Ureter (tissue), 1 donor: ENCODE data around the gene DNAJC7. TPM values are rescaled to one million over a fixed set of nuclear protein-coding genes. Genes with fewer than 3 reads are reported as not detected.
"Not testable (repeated sequence)": the region's sequence is repeated elsewhere in the genome, so short reads cannot be mapped to it uniquely, and the experiment has no call there.

Experiments
- DNase-seq: peaks from one replicate; pipeline ENCODE4 v3.0.0-alpha.2; 2020; ENCODE audit warnings: low spot score
- total RNA-seq: library from RNA; stranded (reverse); gene quantifications from one replicate; pipeline ENCODE4 v1.2.4, GENCODE V29; 2023
- donor health status: DM: yes; HTN: yes; CAD: no.

Gene DNAJC7
- total RNA-seq, 1 donor from 2014 or later: 111 TPM

- no peak for DNase-seq
These were observed 60.0 kb downstream of the DNAJC7 start for GRCh38 chr17:41957031-41957868.

GRCh38 chr17:41956522-41956921 lies 60.7 kb downstream of the DNAJC7 start:
- DNase-seq: no peak

DNA sequence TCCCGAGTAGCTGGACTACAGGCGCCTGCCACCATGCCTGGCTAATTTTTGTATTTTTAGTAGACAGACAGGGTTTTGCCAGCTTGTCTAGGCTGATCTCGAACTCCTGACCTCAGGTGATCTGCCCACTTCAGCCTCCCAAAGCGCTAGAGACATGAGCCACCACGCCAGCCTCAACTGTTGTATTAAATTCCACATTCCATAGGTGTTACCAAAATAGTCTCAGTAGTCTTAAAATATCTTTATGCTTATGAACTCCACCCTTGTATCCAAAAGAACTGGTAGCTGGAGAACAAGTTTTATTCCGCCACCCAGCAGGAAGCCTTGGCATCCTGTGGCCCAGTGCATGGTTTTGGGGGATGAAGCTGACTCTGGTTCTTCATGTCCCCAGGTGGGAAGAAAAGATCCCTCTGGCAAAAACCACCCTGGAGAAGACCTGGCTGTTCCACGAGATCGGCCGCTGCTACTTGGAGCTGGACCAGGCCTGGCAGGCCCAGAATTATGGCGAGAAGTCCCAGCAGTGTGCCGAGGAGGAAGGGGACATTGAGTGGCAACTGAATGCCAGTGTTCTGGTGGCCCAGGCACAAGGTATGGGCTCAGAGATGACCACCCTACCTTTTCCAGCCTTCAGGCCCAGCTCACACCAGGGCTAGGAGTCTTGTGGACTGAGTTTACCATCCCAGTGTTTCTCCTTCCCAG lies 68.3 kb downstream of the DNAJC7 start:
- DNase-seq: no peak

GRCh38 chr17:41944943-41945342 lies 72.3 kb downstream of the DNAJC7 start:
- DNase-seq: no peak

GRCh38 chr17:41943492-41943891 lies 73.7 kb downstream of the DNAJC7 start:
- no peak for DNase-seq

DNA sequence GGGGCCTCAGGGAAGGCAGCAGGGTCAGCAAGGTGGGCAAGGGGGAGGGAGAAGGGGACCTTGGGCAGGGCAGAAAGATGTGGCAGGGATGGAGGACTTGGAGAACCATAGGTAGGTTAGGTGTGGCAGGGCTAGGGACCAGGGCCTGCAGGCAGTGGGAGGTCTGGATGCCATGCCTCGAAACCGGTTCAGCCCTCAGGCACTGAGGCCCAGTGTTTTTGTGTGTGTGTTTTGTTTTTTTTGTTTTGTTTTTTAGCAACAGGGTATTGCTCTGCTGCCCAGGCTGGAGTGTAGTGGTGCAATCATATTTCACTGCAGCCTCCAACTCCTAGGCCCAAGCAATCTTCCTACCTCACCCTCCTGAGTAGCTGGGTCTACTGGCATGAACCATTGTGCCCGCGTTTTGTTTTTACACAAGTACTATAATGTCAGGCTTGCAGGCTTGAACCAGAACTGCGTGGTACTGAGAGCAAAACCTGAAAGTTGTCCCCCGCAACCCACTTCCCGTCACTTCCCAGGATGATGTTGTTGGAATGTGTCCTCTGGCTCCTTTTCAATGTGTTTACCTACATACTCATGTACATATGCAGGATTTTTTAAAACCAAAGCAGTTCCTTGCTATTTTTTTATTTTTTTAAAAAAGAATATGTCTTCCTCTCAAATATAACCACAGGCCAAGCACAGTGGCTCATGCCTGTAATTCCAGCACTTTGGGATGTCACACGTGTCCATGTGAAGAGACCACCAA lies 74.4 kb downstream of the DNAJC7 start:
- no peak for DNase-seq

DNA sequence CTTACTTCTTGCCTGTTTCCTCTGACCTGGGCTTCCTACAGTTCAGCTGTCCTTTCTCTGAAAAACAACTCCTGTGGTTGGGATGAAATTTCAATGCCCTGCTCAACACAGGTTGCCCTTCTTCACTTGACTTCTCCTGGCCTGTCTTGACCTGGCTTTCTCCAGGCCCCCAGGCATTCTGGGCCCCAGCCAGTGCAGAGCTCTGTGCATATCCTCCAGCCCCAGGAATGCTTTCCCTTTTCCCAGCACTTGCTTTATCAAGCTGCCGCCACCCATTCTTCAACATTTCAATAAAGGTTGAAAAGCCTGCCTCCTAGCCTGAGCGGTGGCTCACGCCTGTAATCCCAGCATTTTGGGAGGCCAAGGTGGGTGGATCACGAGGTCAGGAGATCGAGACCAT lies 76.1 kb downstream of the DNAJC7 start:
- DNase-seq: no peak

- no peak for DNase-seq
These were observed 77.5 kb downstream of the DNAJC7 start for GRCh38 chr17:41939693-41940090.

- no peak for DNase-seq
These were observed 78.1 kb downstream of the DNAJC7 start for GRCh38 chr17:41939044-41939692.

DNA sequence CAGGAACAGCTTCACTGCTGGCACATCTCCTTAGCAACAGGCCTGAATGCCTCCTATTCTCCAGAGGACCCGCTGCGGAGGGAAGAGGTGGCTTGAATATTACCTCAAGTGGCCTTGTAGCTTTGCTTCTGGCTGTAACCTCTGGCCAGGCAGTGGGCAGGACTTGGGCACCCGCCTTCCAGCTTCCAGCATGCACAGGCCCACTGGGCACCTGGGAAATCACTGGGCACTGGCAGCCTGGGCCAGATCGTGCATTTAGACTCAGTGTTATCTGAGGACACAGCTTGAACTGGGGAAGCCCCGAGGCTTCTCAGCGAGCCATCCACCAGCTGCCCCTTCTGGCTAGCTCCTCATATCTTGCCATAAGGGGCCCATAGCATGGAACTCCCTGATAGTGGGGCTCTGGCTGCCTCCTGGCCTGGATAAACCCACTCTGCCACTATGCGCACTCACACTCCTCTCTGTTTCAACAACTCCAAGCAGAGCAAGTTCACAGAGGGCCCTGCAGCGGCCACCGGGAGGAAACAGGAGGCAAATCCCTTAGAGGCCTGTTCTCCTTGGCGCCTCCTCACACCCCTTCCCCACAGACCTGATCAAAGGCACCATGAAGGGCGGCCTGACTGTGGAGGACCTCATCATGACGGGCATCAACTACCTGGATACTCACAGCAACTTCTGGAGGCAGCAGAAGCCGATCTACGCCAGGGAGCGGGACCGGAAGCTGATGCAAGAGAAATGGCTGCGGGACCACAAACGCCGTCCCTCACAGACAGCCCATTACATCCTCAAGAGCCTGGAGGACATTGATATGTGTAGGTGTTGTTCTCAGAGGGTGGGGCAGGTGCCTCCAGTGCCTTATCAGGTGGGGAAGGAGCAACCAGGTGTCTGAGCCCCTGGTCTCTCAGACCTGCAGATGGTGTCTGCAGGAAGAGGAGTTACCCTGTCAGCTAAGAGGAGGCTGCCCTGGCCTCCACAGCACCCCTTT lies 79.0 kb downstream of the DNAJC7 start:
- no peak for DNase-seq

DNA sequence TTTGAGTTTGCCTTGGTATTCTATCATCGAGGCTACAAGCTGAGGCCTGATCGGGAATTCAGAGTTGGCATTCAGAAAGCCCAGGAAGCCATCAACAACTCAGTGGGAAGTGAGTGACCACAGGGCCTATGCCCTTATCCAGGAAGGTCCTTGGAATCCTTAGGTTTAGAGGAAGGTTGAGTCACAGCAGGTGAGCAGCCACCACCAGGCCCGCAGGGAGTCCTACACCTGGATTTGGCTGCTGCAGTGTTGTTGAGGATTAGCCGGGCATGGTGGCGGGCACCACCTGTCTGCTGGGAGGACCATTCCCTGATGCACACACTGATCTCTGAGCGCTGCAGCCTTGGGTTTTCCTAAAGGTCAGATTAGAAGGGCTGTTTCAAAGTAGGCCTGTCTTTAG lies 81.6 kb downstream of the DNAJC7 start:
- no peak for DNase-seq

DNA sequence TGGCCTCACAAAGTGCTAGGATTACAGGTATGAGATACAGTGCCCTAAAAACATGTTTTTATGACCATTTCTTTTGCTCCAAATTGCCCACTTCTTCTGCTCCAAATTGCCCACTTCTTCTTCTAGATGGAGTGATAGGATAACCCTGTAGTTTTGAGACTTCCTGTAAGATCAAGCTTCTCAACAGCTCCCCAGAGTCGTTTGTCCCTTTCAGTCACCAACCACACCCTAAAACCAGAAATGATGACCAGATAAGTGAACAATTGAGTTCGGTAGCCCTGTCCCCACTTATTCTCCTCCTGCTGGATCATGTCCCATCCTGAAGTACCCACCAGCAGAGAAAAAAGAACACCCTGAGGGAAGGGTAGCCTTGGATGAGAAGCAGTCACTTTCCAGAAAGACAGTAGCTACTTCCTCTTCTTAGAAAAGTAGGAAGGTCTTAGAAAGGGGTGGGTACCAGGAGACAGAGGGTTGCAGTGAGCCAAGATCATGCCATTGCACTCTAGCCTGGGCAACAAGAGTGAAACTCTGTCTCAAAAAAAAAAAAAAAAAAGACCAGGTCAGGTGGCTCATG lies 84.3 kb downstream of the DNAJC7 start:
- no peak for DNase-seq

DNA sequence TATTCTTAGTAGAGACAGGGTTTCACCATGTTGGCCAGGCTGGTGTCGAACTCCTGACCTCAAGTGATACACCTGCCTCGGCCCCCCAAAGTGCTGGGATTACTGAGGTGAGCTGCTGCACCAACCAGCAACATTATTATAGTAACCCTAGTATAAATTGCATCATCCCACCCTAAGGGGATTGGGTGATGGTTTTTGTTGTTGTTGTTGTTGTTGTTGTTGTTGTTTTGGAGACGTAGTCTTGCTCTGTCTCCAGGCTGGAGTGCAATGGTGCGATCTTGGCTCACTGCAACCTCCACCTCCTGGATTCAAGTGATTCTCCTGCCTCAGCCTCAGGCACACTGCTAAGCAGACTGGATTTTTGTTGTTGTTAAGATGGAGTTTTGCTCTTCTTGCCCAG lies 85.5 kb downstream of the DNAJC7 start:
- not testable (repeated sequence) for DNase-seq

DNA sequence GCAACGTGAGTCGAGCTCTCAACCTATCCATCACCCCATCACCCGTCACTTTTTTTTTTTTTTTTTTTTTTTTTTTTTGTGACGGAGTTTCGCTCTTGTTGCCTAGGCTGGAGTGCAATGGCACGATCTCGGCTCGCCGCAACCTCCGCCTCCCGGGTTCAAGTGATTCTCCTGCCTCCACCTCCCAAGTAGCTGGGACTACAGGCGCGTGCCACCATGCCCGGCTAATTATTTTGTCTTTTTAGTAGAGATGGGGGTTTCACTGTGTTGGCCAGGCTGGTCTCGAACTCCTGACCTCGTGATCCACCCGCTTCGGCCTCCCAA lies 86.4 kb downstream of the DNAJC7 start:
- not testable (repeated sequence) for DNase-seq

GRCh38 chr17:41930009-41930832 lies 87.0 kb downstream of the DNAJC7 start, which contains the start of gene ODAD4:
Gene ODAD4 (plus strand): TSS chr17:41930617. CDS start chr17:41930724, 107 bp downstream.
- peak; percentile 96 for DNase-seq

GRCh38 chr17:41928693-41929251 lies 88.5 kb downstream of the DNAJC7 start:
- no peak for DNase-seq
